Measurements from ENCODE around the gene MEIS2. TPM values are rescaled to one million over a fixed set of nuclear protein-coding genes. Genes with fewer than 3 reads are reported as not detected.

MEIS2 gene
- total RNA-seq, 1 donor from 2014 or later, result 76.9 TPM

- Histone ChIP-seq H3K27ac (no peak overlapping the region), H3K4me3 (no peak overlapping the region), H3K9me3 (no peaks in the 10 kb centered on the region), H3K27me3 (no peaks in the 10 kb centered on the region), H3K4me1 (peaks cover 6% of the 10 kb centered on the region), H3K36me3 (no peaks in the 10 kb centered on the region)
- TF ChIP-seq POLR2A (IDR thresholded peaks at IDR 0.05) (no peak), CTCF (IDR thresholded peaks at IDR 0.05) (no peak), POLR2AphosphoS5 (IDR thresholded peaks at IDR 0.05; ENCODE audit: insufficient read depth in 1 of 2, low read depth in 1 of 2) (no peak)
- intact Hi-C loops (cut with DNase I), result no loop called here
- DNase-seq (ENCODE audit: extremely low spot score in 2 of 2), result no peak
These were observed 63.2 kb downstream of the MEIS2 start for GRCh38 chr15:37037071-37037655.

- Histone ChIP-seq H3K4me1 (peaks cover 6% of the 10 kb centered on the region), H3K27me3 (no peaks in the 10 kb centered on the region), H3K36me3 (no peaks in the 10 kb centered on the region), H3K27ac (no peak overlapping the region), H3K9me3 (no peaks in the 10 kb centered on the region), H3K4me3 (no peak overlapping the region)
- DNase-seq (ENCODE audit: extremely low spot score in 2 of 2), result no peak
- TF ChIP-seq POLR2A (IDR thresholded peaks at IDR 0.05) (no peak), POLR2AphosphoS5 (IDR thresholded peaks at IDR 0.05; ENCODE audit: insufficient read depth in 1 of 2, low read depth in 1 of 2) (no peak), CTCF (IDR thresholded peaks at IDR 0.05) (no peak)
- intact Hi-C loops (cut with DNase I), result no loop called here
These were observed 65.3 kb downstream of the MEIS2 start for GRCh38 chr15:37034835-37035748.

DNA sequence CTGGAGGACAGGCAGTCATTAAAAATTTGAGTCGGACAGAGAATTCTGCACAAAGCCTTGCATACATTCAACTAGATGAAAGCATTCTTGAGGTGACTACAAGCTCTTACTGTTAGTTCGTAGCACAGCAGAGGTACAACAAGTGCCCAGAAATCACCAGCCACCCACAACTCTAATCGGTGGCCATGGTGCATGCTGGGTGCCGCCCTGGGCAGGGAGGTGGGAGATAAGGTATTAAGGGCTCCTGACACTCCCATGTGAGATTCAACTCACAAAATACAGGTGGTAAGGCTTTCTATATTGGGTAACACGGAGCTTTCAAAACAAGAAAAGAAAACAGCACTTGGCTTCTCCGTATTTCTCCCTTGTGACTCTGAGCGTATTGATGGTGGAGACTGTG, 66.0 kb downstream of the MEIS2 start:
- no peaks in the 10 kb centered on the region for H3K36me3 ChIP-seq
- no peaks in the 10 kb centered on the region for H3K27me3 ChIP-seq
- H3K4me1 ChIP-seq, result peaks cover 12% of the 10 kb centered on the region
- no peaks in the 10 kb centered on the region for H3K9me3 ChIP-seq
- intact Hi-C loops (cut with DNase I), result no loop called here
- no peak overlapping the region for H3K27ac ChIP-seq
- no peak overlapping the region for H3K4me3 ChIP-seq
- no peak for DNase-seq (ENCODE audit: extremely low spot score in 2 of 2)
- TF ChIP-seq CTCF (IDR thresholded peaks at IDR 0.05) (no peak), POLR2A (IDR thresholded peaks at IDR 0.05) (no peak), POLR2AphosphoS5 (IDR thresholded peaks at IDR 0.05; ENCODE audit: insufficient read depth in 1 of 2, low read depth in 1 of 2) (no peak)

DNA sequence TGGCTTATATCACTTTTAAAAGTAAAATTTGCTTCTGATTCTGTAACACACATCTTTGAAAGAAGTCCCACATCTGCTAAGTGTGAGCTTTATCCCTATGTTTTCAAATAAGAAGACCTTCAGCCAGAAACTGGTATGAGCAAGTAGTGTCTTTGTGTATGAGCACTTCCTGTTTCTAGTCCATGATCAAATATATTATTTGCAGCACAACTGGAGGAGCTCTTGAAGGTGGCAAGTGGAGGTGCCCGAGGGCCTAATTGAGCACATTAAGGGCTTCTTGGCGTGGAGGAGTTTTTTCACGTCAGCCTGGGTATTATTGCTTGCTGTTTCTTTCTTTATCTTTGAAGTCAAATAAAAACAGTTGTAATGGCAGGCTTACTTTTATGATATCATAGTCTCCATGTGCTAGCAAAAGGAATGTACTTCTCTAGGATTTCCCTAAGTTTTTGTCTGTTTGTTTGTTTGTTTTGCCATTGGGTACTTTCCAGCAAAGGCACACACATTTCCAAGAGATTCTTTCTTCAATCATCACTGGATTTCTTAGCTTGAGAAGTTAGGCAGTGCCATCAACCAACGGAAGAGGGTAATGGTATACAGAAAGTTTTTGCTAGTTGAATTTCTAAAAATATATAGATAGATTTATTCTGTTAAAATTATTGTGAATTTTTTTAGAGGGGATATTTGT, 68.1 kb downstream of the MEIS2 start:
- H3K4me3 ChIP-seq, result no peak overlapping the region
- peaks cover 15% of the 10 kb centered on the region for H3K4me1 ChIP-seq
- no peaks in the 10 kb centered on the region for H3K9me3 ChIP-seq
- intact Hi-C loops (cut with DNase I), result no loop called here
- H3K27ac ChIP-seq, result no peak overlapping the region
- DNase-seq (ENCODE audit: extremely low spot score in 2 of 2), result no peak
- H3K36me3 ChIP-seq, result no peaks in the 10 kb centered on the region
- H3K27me3 ChIP-seq, result no peaks in the 10 kb centered on the region
- TF ChIP-seq POLR2AphosphoS5 (IDR thresholded peaks at IDR 0.05; ENCODE audit: insufficient read depth in 1 of 2, low read depth in 1 of 2) (no peak), POLR2A (IDR thresholded peaks at IDR 0.05) (no peak), CTCF (IDR thresholded peaks at IDR 0.05) (no peak)

All from vagina (tissue), 2 donors.